Endothelial cell of umbilical vein (primary cell): ENCODE results near the gene GMEB2. TPM values are rescaled to one million over a fixed set of nuclear protein-coding genes. Genes with fewer than 3 reads are reported as not detected.

ENCODE experiments used
- BruUV-seq: library from RNA; stranded (reverse); fragments of 400-500 nt; replicated peaks from 2 replicates; lab custom pipeline; 2021; lab: Mats Ljungman, UMichigan
- CTCF ChIA-PET: fragments of 300-600, 350-600 bp; sonication (Branson Sonifier 250); formaldehyde crosslinking; loops from one replicate; lab custom pipeline; 2021; ENCODE audit warnings: antibody characterized with exemption, inconsistent platforms; lab: Charles Lee
- POLR2A ChIA-PET: fragments of 300-600, 350-600 bp; sonication (Branson Sonifier 250); formaldehyde crosslinking; loops from one replicate; lab custom pipeline; 2021; ENCODE audit warnings: antibody characterized with exemption, inconsistent platforms; lab: Charles Lee
- DNase-seq: peaks from one replicate; pipeline ENCODE4 v3.0.0-alpha.2; 2011; ENCODE audit warnings: low read depth, low spot score
- FAIRE-seq: peaks from 2 replicates; lab custom pipeline; 2011; peaks lifted over from hg19 to GRCh38; lab: Jason Lieb, UNC
- H2AFZ ChIP-seq: 2 replicates; pipeline ENCODE4 v1.6.0; 2012; ENCODE audit warnings: low read depth, low read length, control low read depth, inconsistent platforms
- H3K27ac ChIP-seq: 2 replicates; pipeline ENCODE4 v1.5.1; 2011; ENCODE audit warnings: low read depth, mild to moderate bottlenecking, control low read depth, low read length, moderate library complexity; ENCODE audit not compliant: insufficient read depth
- H3K27me3 ChIP-seq, 2 experiments: 2 replicates each; pipeline versions ENCODE4 v1.6.0 to v1.6.1; 2011; ENCODE audit warnings: low read length in 2 of 2, mixed read lengths in 1 of 2; ENCODE audit not compliant: control insufficient read depth in 2 of 2, insufficient read depth in 2 of 2
- H3K36me3 ChIP-seq, 2 experiments: 2 replicates in 1 of 2; 3 replicates in 1 of 2; pipeline ENCODE4 v1.5.1; 2011; ENCODE audit warnings: low read length in 2 of 2, mild to moderate bottlenecking in 1 of 2, moderate library complexity in 1 of 2; ENCODE audit not compliant: control insufficient read depth in 2 of 2, insufficient read depth in 2 of 2; ENCODE audit errors: extremely low read depth in 1 of 2
- H3K4me1 ChIP-seq: 3 replicates; pipeline ENCODE4 v1.5.1; 2011; ENCODE audit warnings: mild to moderate bottlenecking, low read length; ENCODE audit not compliant: control insufficient read depth, insufficient read depth; ENCODE audit errors: extremely low read depth
- H3K4me2 ChIP-seq: 2 replicates; pipeline ENCODE4 v1.6.1; 2011; ENCODE audit warnings: low read length, control low read depth, mixed read lengths; ENCODE audit not compliant: insufficient read depth
- H3K4me3 ChIP-seq, 3 experiments: fragments of 200-600 bp in 1 of 3; sonication (generic), shearing (Covaris generic) in 1 of 3; replicated peaks in 1 of 3; 2 replicates each; pipeline ENCODE4 v1.5.1; 2011 to 2016; ENCODE audit warnings: control low read depth in 3 of 3, low read length in 3 of 3, mild to moderate bottlenecking in 2 of 3, inconsistent platforms in 1 of 3, low read depth in 1 of 3, moderate library complexity in 1 of 3; ENCODE audit not compliant: insufficient read depth in 1 of 3
- H3K79me2 ChIP-seq: 2 replicates; pipeline ENCODE4 v1.6.0; 2012; ENCODE audit warnings: low read length, inconsistent platforms; ENCODE audit not compliant: control insufficient read depth, insufficient read depth
- H3K9ac ChIP-seq: replicated peaks from 2 replicates; pipeline ENCODE3; 2011; ENCODE audit warnings: low read length, control low read depth; ENCODE audit not compliant: insufficient read depth; ENCODE audit errors: extremely low read depth
- H3K9me1 ChIP-seq: replicated peaks from 3 replicates; pipeline ENCODE4 v1.6.0; 2011; ENCODE audit warnings: mild to moderate bottlenecking, low read length; ENCODE audit not compliant: control insufficient read depth, insufficient read depth; ENCODE audit errors: extremely low read depth
- H3K9me3 ChIP-seq: replicated peaks from 2 replicates; pipeline ENCODE4 v1.5.1; 2012; ENCODE audit warnings: low read length, inconsistent platforms; ENCODE audit not compliant: control insufficient read depth, insufficient read depth
- H4K20me1 ChIP-seq: replicated peaks from 2 replicates; pipeline ENCODE3; 2011; ENCODE audit warnings: mild to moderate bottlenecking, low read length; ENCODE audit not compliant: control insufficient read depth, insufficient read depth; ENCODE audit errors: extremely low read depth
- EZH2 ChIP-seq: IDR thresholded peaks from 2 replicates; pipeline ENCODE4 v1.6.1; 2012; ENCODE audit warnings: borderline replicate concordance, low read depth, mild to moderate bottlenecking, moderate library complexity, low read length, inconsistent platforms; ENCODE audit not compliant: severe bottlenecking
- GATA2 ChIP-seq: IDR thresholded peaks from 2 replicates; pipeline ENCODE4 v1.7.0; 2011; ENCODE audit warnings: low read depth, mild to moderate bottlenecking, moderate library complexity, mixed read lengths, low read length; ENCODE audit not compliant: insufficient read length, insufficient read depth
- JUN ChIP-seq: IDR thresholded peaks from 2 replicates; pipeline ENCODE4 v1.6.1; 2011; ENCODE audit warnings: borderline replicate concordance, low read depth; ENCODE audit not compliant: insufficient read length, insufficient read depth
- MAX ChIP-seq: IDR thresholded peaks from 2 replicates; pipeline ENCODE4 v1.6.1; 2011; ENCODE audit not compliant: insufficient read depth, insufficient read length
- MYC ChIP-seq: IDR thresholded peaks from one replicate; pipeline ENCODE4 v1.6.1; 2011; ENCODE audit warnings: mild to moderate bottlenecking, low read depth, low read length
- POLR2A ChIP-seq: IDR thresholded peaks from 2 replicates; pipeline ENCODE4 v1.6.1; 2012; ENCODE audit warnings: low read depth, mild to moderate bottlenecking, control low read depth, low read length
- POLR2AphosphoS5 ChIP-seq: IDR thresholded peaks from 2 replicates; pipeline ENCODE4 v1.6.1; 2012; ENCODE audit warnings: low read depth, mild to moderate bottlenecking, control low read depth, low read length, moderate library complexity; ENCODE audit not compliant: insufficient read depth
- dilution Hi-C: fragments of 300-500 bp; cut with MboI; formaldehyde crosslinking; loops from one replicate; pipeline ENCODE4 v1.15.0; 2019; ENCODE audit warnings: low sequenced_read_pairs; ENCODE audit not compliant: extremely low pct_ligation_motif_present
- intact Hi-C: fragments of 100-400 bp; cut with micrococcal nuclease; formaldehyde crosslinking; loops from one replicate; pipeline ENCODE4 v1.10.0; 2022
- polyA plus RNA-seq, 4 experiments: library from polyadenylated mRNA; depleted of rRNA in 3 of 4; stranded (reverse) in 3 of 4; unstranded in 1 of 4; fragments of >200 nt; gene quantifications; 2 replicates each; pipeline versions ENCODE4 v1.2.1 to v1.2.3, GENCODE V29; 2011 to 2012; ENCODE audit warnings: missing spikeins in 1 of 4
- total RNA-seq: library from RNA; stranded (reverse); gene quantifications from 2 replicates; pipeline ENCODE4 v1.2.3, GENCODE V29; 2021
- TF ChIP-seq, protein P1 (sequence below), 2 donors: IDR thresholded peaks; 1 replicate in 1 of 2; 2 replicates in 1 of 2; pipeline ENCODE4 v1.5.1; 2011; ENCODE audit warnings: low read length in 2 of 2, mild to moderate bottlenecking in 2 of 2, moderate library complexity in 2 of 2, control low read depth in 1 of 2, inconsistent platforms in 1 of 2, low read depth in 1 of 2; ENCODE audit not compliant: insufficient read depth in 1 of 2; ENCODE audit errors: extremely low read depth in 1 of 2

The GMEB2 gene
- total and polyA plus RNA-seq, 2 donors (not counting 3 experiments of a cell fraction or from before 2014, with no cell fraction given) = 12.7 to 14.1 TPM

DNA sequence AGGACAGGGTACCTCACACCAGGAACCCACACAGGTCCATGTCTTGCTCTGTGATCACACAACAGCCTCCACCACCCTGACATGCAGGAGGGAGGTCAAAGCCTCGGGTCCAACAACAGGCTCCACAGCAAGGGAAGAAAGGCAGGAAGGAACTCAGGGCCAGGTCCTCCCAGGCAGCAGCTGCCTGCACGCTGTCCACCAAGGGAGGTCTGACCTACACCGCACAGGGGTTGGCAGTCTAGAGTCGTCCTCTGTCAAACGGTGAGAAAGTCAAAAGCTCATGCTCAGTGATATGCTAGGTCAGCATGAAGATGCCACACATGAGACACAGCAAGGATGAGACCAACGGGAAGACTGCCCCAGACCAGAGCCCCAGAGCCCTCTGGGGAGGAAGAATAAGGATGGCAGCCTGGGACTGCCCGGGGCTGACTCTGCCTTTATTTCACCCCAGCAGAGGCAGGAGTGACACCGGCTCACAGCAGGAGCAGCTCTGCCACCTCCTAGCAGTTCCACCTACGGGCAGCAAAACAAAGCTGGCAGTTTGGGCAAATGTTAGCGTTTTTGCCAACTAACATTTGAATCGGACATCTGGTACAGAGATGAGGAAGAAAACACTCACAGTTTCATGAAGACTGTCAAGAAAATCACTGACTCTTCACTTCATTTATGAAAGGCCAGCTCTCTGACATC is 8.5 kb downstream of the GMEB2 start:
- H3K9ac ChIP-seq = no peak overlapping the region
- ChIA-PET CTCF (interaction anchor here (0.7 to 1.2 kb wide), 3 partner anchors 9 to 80 kb away, joined by 3 read pairs; partner anchors contain the start of gene GMEB2), POLR2A (no interaction called here)
- no peak for FAIRE-seq
- peaks cover 27% of the 10 kb centered on the region for H3K79me2 ChIP-seq
- no peak overlapping the region for H3K4me3 ChIP-seq
- H3K4me2 ChIP-seq = no peak overlapping the region
- intact Hi-C loops (no loop called here), dilution Hi-C loops (no loop called here)
- no TSS peak for BruUV-seq
- no peak overlapping the region for H3K27ac ChIP-seq
- H3K4me1 ChIP-seq = no peaks in the 10 kb centered on the region
- H2AFZ ChIP-seq = no peak overlapping the region
- no peaks in the 10 kb centered on the region for H3K9me1 ChIP-seq
- no peaks in the 10 kb centered on the region for H4K20me1 ChIP-seq
- no peak for DNase-seq
- TF ChIP-seq MAX = no peak
- TF ChIP-seq POLR2AphosphoS5 = no peak
- no peak for TF ChIP-seq MYC
- TF ChIP-seq, protein P1, sequence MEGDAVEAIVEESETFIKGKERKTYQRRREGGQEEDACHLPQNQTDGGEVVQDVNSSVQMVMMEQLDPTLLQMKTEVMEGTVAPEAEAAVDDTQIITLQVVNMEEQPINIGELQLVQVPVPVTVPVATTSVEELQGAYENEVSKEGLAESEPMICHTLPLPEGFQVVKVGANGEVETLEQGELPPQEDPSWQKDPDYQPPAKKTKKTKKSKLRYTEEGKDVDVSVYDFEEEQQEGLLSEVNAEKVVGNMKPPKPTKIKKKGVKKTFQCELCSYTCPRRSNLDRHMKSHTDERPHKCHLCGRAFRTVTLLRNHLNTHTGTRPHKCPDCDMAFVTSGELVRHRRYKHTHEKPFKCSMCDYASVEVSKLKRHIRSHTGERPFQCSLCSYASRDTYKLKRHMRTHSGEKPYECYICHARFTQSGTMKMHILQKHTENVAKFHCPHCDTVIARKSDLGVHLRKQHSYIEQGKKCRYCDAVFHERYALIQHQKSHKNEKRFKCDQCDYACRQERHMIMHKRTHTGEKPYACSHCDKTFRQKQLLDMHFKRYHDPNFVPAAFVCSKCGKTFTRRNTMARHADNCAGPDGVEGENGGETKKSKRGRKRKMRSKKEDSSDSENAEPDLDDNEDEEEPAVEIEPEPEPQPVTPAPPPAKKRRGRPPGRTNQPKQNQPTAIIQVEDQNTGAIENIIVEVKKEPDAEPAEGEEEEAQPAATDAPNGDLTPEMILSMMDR (IDR thresholded peaks at IDR 0.05; ENCODE audit: extremely low read depth in 1 of 2, insufficient read depth in 1 of 2, low read depth in 1 of 2, low read length in 2 of 2) = no peak
- TF ChIP-seq GATA2 = no peak
- TF ChIP-seq POLR2A = no peak
- TF ChIP-seq JUN = no peak
- no peak for TF ChIP-seq EZH2
- no peaks in the 10 kb centered on the region for H3K27me3 ChIP-seq
- H3K36me3 ChIP-seq = peaks cover 8 to 12% of the 10 kb centered on the region in 2 experiments
- no peaks in the 10 kb centered on the region for H3K9me3 ChIP-seq
